Activated CD4-positive, alpha-beta T cell treated with anti-CD3 and anti-CD28 coated beads, Interleukin-2, amount 50 U/mL, for 4 hours (primary cell): ENCODE measurements around the gene CAMK1D.

Experiments
- DNase-seq, 2 experiments: peaks; one replicate each; pipeline ENCODE4 v3.0.0-alpha.2; 2020

The CAMK1D gene

DNA sequence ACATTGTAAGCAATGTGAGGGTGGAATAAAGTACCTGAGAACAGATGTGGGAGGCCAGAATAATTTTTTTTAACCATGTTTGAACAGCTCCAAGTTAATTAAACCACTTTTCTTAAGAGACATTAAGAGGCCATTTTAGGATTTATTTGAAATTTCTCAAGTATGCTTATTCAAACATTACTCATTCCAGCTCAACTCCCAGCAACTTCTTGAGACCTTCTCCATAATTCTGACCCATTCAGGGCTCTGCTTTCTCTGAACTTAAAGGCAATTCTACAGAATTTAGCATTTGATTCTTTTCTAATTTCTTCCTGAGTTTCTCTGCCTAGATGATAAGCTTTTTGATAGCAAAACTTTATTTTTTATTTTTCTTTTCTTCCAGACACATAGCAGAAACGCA, 314.5 kb downstream of the CAMK1D start:
- no peak for DNase-seq

DNA sequence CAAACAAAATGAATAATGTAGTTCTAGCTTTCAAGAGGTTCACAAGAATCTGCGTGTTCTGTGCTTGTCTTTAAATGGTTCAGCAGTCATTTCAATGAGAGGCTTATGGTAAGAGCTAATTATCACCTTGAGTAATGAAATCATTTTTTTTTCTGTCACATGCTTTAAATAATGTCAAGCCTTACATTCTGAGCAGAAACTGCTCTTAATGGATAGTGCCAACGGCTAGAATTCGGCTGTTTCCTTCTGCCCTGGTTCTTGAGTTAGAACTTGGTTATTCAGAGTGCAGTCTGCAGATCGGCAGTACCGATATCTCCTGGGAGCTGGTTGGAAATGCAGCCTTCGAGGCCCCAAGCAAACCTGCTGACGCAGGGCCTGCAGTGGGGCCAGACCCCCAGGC, 316.2 kb downstream of the CAMK1D start:
- no peak for DNase-seq

DNA sequence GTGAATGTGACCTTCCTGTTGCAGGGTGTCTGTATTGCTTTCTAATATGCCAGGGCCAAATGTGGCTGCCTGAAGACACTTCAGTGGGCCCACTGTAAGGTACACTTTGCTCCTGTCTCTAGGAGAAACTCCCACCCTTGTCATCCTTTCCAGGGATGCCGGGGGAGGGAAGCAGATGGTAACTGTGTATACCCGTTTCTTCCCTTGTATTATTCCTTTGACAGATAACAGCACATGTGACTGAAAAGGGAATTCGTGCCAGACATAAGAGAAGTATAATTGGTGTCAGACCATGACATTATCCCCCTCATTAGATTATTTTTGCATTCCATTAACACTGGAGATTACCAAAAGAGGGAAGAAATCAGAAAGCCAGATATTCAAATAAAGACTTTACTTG, 317.7 kb downstream of the CAMK1D start:
- no peak for DNase-seq

DNA sequence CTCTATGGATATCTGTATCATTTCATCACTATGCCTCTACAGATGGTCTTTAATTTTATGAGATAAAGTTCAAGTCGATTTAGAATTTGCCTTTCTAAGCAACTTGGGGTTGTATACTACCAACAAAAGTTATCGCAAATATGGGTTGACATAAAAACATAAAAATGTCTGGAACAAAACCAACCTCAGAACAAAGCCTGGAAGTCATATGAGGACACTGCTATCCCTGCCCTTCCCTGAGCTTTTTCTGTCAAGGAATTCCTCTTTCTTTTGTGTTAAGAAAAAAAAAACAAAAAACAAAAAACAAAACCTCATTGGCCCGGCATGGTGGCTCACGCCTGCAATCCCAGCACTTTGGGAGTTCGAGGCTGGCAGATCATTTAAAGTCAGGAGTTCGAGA, 319.3 kb downstream of the CAMK1D start:
- no peak for DNase-seq

DNA sequence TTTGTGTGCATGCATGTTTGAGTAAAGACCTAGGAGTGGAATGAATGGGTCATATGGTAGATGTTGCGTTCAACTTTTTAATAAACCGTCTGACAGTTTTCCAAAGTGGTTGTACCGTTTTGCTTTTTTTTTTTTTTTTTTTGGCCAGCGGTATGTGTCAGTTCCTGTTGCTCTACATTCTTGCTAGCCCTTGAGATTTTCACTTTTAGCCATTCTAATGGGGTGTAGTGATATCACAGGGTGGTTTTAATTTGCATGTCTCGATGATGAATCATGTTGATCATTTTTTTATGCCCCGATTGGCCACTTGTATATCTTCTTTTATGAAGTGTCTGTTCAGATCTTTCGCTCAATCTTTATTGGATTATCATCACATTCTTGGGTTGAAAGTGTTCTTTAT, 320.7 kb downstream of the CAMK1D start:
- DNase-seq: no peak

DNA sequence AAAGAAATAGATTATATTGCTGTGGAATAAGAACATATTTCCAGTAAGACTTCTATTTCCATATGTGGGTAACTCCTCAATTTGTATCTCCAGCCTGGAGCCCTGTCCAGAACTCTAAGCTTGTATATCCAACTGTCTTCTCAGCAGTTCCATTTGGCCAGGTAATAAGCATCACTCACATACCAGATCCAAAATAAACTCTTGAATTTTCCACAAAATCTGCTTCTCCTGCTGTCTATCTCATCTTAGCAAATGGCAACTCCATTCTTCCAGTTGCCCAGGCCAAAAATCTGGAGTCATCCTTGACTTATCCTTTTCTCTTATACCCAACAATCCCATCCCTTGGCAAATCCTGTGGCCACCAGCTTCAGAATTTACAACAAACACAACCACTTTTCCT, 325.8 kb downstream of the CAMK1D start:
- DNase-seq: no peak

DNA sequence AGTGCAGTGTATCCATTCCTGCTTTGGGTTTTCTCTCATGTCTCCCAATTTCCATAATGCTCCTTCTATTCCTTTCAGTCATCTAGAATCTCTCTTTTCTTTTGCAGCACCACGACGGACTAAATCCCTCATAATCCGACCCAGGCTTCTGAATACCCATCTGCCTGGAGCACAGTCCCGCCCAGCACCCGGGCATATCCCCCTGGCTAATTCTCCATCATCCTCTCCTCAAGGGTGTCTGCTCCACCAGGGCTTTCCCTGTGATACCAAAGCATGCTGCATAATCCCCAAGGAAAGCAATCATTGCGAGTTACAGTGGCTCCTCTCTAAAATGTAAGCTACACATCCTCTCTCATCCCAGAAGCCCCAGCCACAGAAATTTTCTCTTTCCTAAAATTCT, 330.3 kb downstream of the CAMK1D start:
- DNase-seq: no peak

DNA sequence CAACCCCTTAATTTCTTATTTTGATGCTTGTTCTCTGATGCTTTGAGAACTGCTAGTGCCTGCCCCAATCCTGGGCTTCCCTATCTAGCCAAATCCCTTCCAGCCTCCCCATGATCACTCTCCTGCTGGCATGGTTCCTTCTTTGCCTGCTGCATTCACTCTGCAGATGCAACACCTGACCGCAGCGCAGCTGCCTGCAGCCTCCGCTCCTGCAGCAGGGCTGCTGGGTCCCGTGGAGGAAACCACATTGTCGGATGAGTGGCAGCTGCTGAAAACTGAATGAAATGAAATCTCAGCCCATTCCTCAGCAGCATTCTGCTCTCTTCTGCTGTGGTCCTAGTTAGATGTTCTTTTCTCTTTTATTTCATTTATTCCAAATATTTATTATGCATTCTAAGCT, 331.9 kb downstream of the CAMK1D start:
- no peak for DNase-seq

DNA sequence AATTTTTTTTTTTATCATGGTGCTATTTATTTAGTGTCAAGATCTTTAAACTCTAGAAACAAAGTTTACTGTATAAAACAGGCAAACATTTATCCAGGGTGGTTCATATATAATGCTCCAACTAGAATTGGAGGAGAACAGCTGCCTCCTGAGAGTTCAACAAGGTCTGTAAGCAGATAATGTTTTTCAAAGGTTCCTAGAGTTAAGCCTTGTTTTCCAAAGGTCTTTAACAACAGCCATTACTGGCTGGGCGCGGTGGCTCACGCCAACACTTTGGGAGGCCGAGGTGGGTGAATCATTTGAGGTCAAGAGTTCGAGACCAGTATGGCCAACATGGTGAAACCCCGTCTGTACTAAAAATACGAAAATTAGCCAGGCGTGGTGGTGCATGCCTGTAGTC, 335.4 kb downstream of the CAMK1D start:
- no peak for DNase-seq

DNA sequence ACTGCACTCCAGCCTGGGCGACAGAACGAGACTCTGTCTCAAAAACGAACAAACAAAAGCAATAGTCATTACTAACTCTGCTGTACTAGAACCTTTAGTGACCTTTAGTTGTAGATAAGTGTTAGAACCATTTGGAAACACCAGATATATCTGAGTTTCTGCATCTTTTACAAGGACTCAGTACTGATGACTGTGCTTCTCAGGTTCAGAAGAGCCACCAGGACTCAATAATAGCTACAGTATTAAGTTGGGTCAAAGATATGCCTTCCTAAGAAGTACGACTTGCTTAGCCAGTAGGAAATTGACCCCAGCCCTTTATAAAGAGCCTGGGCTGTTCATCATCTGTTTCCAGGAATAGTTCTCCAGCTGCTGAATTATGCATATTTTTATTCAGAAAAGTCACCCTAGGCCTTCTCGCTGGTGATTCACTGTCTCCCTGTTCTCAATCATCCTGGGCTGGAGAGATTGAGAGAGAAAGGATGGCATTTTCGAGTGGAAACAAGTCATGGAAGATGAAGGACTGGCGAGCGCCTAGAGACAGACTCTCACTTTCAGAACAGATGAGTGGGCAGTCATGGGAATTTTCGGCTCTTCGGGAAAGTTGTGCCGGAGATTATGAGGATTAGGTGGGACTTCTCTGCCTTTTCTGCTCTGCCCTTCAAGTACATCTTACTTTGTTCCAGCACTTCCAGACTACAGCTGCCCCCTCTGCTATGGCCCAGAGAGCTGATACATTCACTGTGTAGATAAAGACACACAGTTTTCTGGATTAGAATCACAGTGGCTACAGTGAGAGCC, 336.1 kb downstream of the CAMK1D start:
- no peak for DNase-seq

DNA sequence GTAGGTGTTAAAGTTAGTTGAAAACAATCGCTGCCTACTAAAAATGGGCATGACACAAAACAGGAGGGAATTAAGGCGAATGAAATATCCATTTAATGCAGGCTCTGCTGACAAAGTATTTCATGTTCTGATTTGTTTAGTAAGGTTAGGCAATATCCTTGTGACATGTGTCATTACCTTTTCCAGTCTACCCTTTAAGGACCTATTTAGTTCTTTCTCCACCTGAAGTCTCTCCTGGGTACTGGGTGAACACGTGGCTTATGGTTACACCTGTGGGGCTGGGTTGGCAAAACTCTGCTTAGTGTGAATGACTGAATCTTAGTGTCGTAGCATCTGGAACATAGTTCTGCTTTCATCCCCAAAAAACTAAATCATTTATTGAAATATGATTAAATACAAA, 338.6 kb downstream of the CAMK1D start:
- DNase-seq: no peak

DNA sequence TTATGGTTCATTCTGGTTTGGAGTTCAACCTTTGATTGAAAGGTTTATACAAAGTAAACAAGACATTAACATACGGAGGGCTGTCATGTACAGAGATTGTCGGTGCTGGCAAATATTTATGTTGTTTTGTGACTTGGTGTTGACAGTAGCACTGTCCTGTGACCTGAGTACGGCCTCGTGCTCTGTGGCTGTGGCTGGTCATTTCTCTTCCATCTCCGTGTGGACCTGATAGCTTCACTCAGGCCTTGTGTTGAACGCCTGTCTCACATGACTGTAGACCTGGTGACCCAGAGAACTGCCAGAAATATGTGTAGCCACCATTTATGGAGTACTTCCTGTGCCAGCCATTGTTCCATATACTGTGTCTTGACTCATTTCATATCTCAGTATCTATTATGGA, 340.5 kb downstream of the CAMK1D start:
- DNase-seq: no peak

DNA sequence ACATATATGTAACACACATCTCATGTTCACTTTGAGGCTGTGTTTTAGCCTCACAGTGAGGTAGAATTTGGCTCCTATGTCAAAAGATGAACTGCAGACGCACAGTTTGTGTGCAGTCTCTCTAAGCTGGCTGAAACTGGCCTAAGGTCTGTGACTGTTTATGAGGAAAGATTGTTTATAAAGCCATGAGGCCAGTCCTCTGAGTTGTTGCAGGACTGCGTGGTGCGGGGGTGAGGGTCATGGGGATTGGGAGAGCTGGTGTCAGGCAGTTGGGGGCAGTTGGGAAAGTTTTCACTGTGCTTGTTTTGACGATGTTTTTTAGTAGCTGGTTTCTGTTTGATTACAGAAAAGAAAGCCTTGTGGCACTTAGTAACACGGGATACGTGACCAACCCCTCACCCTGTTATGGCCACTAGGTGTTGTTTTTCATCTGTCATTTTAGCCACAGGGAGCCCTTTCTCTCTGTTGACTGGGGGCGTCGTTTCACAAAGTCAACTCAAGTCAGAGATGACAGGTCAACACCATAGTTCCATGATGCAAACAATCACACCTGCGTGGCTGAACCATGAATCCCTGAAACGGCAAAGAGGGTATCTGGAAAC, 341.3 kb downstream of the CAMK1D start:
- DNase-seq: no peak

DNA sequence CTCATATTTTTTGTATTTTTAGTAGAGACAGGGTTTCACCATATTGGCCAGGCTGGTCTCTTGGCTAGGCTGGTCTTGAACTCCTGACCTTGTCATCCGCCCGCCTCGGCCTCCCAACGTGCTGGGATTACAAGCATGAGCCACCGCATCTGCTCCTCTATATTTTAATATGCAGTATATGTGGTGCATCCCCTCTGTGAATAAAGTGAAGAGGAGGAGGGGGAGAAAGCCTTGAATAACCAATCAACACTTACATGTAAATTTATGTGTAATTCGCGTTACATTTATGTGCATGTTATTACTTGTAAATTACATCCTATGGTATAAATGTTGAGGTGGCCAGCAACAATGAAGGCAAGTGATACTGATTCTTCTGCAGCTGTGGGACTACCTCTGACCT, 342.2 kb downstream of the CAMK1D start:
- no peak for DNase-seq

DNA sequence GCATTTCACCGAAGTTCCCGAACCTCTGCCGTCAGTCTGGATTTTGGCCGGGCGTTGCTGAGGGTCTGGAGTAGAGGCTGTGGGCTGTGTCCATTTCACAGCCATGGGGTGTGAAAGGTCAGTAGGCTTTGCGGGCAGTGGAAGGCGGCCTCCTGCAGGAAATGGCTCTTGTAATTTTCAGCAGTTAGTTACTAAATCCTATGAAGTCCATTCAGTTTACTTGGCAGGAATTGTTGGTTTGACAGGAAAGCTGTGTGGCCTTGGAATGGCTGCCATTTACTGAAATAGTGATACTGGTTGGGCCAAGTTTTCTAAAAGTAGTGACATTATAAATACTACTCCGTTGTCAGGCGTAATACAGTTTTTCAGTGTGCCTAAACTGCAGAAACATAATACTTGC, 348.4 kb downstream of the CAMK1D start:
- DNase-seq: no peak

DNA sequence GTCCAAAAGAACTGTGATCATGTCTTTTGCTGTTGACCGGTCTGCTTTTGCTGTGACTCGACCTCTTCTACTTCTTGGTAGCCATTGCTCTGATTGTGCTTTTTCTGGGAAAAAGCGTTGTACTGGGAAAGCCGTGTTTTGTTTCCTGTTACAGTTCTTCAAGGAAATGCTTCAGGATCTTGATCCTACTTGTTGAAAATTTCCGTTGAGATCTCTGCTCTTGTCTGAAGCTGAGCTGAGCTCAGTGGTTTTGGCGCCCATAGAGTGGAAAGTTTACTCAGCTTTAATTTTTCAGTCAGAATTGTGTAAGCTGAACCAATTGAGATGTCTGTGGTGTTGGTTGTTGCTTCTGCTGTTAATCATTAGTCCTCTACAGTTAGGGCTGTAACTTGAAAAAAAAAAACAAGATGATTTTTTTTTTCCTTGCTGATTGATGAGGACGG, 349.9 kb downstream of the CAMK1D start:
- no peak for DNase-seq

DNA sequence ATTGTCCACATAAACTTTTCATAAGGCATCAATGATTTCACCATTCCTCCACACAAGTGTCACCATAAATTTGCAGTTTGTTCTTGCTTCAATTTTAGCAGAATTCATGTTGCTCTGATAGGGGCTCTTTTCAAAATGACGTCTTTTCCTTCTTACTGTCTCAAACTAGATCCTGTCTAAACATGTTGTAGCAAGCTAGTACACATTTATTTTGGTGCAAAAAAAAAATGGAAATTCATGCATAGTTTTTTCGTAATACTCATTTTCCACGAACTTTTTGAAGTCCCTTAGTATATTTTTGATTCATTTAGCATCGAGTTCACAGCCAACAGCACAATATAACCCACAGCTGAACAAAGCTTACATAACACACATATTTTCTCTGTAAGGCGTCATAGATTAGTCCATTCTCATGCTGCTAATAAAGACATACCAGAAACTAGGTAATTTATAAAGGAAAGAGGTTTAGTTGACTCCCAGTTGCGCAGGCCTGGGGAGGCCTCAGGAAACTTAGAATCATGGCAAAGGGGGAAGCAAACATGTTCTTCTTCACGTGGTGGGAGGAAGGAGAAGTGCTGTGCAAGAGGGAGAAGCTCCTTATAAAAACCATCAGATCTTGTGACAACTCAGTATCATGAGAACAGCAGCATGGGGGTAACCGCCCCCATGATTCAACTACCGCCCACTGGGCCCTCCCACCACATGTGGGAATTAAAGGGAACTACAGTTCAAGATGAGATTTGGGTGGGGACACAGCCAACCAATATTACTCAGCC, 350.6 kb downstream of the CAMK1D start:
- peak in 1 of 2 experiments; percentile 3 for DNase-seq

DNA sequence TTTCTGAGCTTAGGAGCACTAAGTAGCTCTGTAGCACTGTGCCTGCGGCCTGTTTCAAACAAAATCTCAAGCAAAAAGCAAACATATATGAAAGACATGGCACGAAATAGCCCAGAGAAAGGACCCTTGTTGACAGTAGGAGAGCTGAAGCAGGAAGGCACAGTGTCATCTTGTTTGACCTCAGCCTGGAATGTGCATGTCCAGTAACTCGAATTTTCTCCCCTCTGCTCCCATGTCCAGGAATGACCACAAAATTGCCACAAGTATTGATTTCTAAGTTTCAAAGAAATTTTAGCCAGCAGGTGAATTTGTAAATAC, 351.2 kb downstream of the CAMK1D start:
- no peak for DNase-seq

DNA sequence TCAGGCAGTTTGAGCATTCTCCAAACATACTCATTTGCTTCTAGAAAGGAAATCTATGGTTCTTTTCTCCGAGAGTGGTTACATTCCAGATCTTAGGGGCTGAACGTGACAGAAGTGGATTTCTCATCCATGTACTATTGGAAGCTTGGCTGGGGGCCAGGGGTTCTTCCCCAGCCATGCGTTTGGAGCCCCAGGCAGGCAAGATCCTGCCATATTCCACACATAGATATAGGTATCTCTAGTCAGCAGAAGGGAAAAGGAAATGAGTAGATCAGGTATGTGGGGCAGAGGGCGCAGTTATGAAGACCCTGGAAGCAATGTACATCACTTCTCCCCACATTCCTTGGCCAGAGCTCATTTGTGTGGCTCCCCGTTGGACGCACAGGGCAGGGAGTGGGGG, 352.3 kb downstream of the CAMK1D start:
- no peak for DNase-seq

DNA sequence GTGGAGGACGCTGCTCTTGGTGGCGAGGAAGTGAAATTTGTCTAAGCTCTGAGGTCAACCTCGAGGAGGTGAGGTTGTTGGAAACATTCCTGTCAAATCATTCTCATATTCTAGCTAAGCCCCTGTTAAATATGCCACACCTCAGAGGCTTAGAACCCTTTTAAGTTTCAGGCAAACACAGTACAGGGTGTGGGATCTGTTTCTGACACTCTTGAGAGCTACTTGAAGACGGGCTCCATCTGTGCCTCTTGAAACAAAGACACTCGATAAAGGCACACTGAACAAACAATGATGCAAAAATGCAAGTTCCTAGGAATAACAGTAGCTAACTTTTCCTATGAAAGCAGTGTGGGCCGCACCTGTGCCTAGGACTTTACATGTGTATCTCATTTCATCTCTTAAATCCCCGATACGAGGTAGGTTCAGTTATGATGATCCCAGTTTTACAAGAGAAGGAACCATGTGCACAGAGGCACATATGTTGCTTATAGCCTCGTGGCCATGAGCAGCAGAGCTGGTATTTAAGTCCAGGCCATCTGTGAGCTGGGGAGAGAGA, 352.9 kb downstream of the CAMK1D start:
- no peak for DNase-seq

DNA sequence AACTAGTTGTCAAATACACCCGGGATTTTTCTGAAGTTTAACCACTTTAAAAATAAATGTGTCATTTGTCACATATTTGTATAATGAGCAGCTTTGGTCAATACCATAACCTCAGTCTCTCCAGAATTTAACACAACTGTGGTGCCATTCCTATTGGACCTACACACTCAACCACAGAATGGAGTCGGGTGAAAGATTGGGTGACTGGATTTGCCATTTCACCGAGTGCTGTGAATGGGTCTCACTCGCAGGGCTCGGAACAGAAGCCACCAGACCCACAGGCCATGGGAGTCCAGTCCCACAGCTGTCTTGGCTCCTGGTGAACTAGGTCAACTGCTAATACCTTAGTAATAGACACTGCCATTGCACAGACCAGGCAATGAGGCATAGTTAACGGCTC, 353.8 kb downstream of the CAMK1D start:
- DNase-seq: no peak

DNA sequence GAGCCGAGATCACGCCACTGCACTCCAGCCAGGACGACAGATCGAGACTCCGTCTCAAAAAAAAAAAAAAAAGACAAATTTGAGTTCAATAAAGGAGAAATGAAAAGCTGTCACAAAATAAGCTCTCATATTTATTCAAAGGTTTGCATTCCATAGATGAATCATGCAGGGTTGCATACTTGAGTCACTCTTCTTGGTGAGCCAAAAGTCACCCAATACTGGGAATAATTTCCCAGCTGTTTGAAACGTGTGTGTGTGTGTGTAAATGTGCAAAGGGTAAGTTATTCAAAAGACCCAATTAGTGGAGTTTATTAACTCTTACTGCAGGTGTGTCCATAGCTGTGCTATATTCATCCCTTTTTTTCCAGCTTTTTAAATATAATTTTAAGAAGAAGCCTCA, 354.5 kb downstream of the CAMK1D start:
- no peak for DNase-seq

DNA sequence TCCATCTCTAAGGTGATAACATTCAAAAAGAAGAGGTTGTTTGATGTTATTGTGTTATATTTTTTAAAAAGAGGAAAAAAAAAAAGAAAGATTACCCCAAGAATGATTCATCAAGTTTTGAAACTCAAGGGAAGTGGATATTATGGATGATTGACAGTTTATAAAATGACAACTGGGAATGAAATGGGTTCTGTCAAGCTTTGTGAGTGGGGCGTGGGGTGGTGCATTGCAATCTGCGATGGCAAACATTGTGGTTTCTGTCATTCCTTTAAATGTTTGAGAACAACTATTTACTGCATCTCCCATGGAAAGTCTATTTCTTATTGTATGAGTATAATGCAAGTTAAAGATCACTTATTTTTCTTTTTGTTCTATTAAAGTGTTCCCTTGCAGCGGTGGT, 355.1 kb downstream of the CAMK1D start:
- DNase-seq: no peak

DNA sequence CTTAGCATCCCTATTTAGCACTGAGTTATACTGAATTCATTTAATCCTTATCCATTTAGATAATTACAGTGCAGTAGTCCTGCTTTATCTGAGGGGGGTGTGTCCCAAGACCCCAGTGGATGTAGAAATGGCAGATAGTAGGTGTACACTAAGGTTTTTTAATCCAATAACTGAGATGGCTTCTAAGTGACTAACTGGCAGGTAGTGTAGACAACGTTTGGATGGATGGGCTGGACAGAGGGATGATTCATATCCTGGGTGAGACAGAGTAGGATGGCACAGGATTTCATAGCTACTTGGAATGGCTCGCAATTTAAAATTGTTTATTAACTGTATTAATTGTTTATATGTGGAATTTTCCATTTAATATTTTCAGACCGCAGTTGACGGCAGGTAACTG, 356.6 kb downstream of the CAMK1D start:
- DNase-seq: no peak
